Ureter (tissue), 1 donor: ENCODE results near the gene TOP3B. TPM values are rescaled to one million over a fixed set of nuclear protein-coding genes. Genes with fewer than 3 reads are reported as not detected.
"Not testable (repeated sequence)": the region's sequence is repeated elsewhere in the genome, so short reads cannot be mapped to it uniquely, and the experiment has no call there.

Experiments
- DNase-seq: peaks from one replicate; pipeline ENCODE4 v3.0.0-alpha.2; 2020; ENCODE audit warnings: low spot score
- total RNA-seq: library from RNA; stranded (reverse); gene quantifications from one replicate; pipeline ENCODE4 v1.2.4, GENCODE V29; 2023
- donor health status: DM: yes; HTN: yes; CAD: no.

TOP3B gene
- total RNA-seq, 1 donor from 2014 or later, result 29.7 TPM

DNA sequence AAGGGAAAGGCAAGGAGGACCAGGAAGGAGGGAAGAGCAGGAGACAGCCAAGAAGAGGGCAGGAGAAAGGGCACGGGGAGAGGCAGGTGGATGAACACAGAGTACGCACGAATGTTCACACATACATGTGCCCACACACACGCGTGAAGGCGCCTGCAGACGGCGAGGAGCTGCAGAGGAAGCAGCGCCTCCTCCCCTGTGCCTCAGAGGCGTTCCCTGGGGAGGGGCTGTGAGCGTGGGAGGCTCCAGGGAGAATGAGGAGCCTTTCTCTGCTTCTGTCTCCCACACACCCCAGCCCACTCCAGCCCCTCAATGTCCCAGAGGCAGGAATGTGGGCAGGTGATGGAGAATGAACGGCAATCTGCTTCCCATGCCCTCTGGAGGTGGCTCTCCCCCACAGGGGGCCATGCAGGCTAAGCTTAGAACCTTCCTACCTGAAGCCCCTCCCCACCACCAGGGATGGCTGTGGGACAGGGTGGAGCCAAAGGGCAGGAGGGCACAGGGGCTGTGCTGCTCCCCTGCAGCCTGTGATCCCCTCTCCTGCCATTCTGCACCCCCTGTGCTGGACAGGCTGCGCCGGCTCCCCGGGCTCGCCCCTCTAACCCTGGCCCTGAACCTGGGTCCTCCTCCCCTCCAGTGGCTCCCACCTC is 55.3 kb downstream of the TOP3B start:
- no peak for DNase-seq

DNA sequence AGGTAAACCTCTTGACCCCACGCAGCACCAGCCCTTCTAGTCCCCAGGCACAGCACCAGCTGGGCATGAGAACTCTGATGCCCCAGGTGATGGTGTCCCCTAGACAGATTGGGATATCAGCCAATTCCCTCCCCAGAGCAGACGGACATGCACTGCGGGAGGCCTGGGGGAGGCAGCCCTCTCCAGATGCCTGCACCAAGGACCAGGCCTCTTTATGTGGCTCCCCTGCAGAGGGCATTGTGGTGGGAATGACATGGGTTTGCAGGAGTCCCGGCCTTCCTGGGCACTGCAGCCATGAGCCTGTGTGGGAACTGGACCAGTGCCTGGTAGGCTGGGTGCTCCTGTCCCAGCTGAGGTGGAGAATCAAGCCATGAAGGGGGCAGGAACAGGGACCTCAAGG is 55.9 kb downstream of the TOP3B start:
- DNase-seq, result no peak

DNA sequence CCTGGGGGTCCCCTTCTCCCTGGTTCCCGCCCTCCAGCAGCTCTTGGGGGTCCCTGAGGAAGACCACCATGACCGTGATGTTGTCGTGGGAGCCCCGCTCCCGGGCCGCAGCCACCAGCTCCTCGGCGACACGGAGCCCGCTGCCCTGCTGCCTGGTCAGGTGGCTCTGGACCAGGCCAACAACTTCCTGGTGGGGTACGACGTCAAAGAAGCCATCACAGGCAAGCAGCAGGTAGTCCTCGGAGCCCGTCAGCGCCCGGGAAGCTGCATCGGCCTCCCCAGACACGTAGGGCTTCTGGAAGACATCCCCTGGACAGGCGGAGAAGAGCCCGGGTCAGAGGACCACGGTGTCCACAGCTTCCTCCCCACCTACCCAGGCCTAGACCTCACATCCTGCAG is 59.4 kb downstream of the TOP3B start:
- no peak for DNase-seq

DNA sequence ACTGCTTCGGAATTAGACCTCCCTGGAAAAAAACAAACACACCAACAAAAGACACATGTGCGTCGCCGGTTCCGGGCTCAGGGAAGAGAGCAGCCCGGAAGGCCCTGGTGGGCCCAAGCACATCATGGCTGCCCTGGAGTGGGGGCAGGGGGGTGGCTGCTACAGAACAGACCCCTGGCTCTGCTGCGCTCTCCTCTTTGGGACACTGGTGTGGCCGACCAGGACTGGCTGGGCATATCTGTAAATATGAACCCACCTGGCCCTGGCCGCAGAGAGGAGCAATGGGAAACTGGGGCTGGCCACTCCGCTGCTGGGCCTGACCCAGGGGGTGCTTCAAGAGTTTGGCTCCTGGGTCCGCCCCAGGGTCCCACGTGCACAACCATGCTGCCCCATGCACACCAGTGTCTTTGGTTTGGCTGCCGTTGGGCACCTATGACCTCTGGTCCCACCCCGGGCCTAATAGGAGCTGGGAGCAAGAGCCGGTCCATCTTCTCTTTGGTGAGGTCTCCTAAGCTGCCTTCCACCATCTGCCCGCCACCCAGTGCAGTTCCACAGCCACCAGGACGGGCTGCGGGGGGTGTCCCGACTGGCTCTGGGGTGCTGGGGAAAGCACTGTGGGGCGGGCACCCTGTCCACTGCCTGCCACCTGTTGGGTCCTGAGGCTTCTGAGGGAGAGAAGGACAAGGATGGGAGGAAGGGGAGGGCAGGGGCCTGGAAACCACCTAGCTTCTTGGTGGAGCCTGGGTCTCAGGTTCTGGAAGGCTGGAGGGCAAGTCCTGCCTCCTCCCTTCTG is 60.0 kb downstream of the TOP3B start:
- DNase-seq, result no peak

DNA sequence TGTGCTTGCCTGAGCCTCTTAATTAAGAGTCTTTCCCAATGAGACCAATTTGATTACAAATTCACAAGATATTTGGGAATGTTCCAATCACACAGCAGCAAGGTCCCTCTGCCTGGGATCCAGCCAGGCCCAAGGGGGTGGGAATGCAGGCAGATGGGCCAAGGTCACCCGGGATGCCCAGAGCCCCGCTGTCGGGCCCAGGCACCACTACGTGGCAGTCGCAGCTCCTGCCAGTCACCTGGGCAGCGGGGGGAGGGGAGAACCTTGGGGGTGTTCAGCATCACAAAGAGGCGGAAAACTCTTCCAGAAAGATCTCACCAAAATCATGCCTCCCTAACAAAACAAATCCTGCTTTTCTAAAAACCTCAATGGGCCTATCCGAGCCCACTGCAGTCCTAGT is 60.9 kb downstream of the TOP3B start:
- DNase-seq, result no peak

DNA sequence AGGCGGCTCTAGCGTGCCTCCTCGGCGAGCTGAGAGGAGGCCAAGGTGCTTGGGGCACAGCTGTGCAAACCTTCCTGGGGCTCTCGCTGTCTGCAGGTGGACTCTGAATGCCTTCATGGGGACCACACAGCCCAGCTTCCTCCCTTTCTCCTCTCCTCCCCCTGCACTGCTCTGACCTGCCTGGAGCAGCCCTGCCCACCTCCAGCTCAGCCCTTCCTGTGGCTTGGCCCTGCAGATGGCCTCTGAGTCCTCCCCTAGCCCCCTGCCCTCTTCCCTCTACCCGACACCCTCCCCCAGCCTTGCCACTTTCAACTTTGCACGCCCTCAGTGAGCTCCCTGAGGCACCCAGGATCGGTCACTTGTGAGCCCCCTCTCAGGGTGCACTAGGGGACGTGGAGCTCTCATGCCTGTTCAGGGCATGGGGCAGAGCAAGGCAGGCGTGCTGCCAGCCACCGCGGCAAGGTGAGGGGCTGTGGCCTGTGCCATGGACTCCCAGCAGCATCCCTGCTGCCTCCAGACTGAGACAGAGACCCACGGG is 61.3 kb downstream of the TOP3B start:
- DNase-seq, result no peak

DNA sequence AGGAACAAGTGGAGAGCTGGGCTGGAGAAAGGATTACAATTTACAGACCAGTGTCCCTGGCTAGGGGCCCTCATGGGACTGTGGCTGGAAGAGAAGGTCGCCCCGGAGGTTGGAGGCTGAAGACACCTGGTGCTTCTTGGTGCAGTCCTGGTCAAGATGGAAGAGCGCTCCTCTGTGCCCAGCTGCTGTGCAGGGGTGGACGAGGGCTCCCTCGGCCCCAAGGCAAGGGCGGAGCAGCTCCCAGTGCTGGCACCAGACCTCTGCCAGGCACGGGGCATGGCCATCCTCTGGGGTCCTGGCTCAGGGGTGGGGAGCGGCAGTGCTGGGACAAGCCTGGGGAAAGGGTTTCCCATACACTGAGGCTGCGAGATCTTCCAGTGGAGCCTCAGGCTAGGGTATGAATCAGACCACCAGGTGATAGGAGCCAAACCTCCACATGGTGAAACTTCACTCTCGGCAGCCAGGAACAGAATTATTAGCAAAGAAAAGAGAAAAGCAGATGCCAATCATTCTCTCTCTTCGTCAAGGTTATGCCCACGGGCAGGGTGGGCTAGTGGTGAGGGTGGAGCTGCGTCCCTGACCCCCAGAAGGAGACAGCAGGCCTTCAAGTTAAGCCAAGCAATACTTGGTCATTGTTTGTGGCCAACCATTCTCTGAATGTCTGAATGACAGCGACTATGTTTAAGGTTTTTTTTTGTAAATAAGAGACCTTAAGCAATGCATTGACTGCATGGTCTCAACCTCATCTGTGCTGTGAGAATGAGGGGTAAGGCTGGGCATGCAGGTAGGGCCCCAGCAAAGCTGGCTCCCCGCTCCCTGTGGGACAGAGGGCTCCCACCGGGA is 62.0 kb downstream of the TOP3B start:
- no peak for DNase-seq

DNA sequence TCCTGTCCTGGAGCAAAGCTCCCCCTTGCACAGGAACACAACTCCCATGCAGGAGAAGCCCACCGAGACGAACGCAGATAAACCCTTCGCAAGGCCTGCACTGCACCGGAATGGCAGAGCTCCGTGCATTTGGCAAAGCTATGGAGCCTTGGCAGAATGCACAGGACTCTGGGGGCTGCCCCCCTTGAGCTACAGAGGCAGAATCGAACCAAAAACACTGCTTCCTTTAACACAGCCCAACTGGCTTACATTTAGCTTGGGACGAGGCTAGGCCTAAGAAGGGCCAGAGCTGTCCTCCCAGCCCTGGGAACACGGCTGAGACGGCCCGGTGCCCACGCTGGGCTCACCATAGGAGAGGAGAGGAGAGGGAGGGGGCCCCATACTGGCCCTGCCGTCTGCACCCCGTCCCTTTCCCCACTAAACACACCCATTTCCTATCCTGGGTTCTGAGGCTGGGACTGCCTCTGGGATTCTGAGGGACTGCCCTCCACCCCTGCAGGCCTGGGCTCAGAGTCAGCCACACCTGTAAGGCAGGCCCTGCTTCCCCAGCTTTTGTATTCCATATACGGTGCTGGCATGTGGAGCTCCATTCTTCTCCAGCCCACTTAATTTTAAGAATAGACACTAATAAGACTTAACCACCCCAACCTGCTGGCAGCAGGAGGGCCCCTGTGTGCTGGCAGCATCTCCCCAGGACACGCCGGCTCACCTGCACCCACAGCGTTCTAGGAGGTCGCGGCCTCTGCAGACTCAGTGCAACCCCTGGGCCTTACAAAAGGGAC is 62.9 kb downstream of the TOP3B start:
- DNase-seq, result no peak

DNA sequence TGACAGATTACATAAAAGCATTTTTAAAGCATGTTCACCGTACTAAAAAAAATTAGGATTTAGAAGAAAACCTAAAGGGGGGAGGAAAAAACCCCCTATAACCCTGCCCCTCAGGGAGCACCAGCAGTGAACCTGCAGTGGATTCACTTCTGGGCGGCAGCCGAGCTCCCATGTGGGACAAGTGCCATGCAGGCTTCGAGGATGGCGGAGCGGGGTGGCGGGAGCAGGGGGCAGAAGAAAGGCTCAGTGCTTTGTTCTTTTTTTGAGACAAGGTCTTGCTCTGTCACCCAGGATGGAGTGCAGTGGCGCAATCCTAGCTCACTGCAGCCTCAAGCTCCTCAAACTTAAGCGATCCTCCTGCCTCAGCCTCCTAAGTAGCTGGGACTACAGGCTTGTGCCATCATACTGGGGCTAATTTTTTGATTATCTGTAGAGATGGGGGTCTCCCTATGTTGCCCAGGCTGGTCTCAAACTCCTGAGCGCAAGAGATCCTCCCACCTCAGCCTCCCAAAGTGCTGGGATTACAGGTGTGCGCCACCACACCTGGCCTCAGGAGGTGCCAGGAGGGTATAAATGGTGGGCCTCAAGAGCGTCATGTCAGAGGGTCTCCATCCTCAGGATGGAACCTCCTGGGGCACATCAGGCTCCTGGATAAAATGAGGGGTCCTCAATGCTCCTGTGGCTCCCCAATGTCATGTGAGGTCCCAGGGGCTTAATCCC is 64.0 kb downstream of the TOP3B start:
- no peak for DNase-seq

DNA sequence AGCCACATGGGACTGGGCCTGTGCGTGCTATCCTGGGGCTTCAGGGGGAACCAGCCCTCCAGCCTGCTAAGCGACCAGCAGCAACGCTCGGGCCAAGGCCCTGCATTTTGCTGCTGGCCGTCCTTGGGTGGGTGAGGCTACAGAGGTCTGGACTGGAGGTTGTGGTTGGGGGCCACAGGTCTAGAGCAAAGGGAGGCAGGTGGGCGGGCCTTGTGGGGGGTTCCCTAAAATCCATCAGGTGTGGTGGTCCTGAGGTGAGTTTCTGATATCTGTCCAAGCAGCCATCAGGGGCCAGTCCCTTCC is 64.7 kb downstream of the TOP3B start:
- no peak for DNase-seq

DNA sequence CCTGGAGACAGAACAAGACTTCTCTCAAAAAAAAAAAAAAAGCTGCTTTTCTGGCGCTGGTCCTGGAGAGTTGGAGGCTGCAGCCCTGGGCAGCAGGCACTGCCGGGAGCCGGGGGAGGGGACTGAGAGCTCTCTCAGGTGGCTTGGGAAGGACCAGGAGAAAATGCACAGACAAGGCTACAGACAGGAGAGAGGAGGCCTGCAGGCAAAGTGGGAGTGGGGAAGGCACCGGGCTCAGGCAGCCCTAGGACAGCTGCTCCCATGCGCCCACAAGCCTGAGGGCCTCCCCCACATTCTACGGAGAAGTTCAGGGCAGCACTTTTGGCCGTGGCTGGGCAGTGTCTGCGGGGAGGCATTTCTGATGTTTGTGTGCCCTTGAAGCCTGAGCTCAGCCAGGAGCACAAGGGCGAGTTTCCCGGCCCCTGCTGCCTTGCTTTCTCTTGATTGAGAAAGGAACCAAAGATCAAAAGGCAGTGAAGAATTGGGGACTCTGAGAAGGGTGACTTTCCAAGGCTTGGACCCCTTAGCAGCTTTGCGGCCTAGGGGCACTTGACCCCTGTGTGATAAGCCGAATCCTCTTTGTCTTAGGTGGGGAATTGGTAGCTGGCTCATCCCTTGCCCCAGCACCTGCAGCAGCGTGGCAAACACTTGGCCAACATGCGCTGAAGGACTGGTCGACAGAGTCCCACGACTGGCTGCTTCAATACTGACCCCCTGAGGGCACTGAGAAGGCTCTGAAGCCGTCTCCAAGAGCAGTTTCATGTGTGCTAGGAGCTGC is 65.2 kb downstream of the TOP3B start:
- DNase-seq, result no peak

DNA sequence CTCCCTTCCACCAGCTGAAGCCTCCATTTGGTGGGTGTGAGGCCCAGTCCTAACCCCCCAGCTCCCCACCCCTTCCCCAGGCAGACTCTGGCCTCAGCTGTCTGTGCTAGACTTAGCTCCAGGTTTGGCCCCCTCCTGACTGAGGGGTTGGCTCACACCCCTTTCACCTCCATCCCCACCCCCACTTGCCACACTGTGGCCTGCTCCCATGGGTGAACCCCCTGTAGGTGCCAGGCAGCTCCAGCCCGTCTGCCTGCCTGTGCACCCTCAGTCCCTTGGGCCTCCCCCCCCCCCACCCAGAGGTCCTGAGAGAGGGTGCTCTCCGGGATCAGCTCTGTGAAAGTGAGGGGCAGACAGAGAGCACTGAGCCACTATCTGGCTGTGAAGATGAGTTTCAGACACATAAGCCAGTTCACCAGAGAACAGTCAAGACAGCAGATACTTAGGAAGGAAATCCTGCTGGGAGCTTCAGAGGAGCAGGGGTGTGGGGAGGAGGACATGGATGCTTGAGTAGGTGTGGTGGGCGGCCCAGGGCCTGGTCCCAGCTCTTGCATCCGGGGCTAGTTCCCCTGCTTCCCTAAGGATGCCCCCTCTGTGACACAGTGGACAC is 66.2 kb downstream of the TOP3B start:
- DNase-seq, result no peak

DNA sequence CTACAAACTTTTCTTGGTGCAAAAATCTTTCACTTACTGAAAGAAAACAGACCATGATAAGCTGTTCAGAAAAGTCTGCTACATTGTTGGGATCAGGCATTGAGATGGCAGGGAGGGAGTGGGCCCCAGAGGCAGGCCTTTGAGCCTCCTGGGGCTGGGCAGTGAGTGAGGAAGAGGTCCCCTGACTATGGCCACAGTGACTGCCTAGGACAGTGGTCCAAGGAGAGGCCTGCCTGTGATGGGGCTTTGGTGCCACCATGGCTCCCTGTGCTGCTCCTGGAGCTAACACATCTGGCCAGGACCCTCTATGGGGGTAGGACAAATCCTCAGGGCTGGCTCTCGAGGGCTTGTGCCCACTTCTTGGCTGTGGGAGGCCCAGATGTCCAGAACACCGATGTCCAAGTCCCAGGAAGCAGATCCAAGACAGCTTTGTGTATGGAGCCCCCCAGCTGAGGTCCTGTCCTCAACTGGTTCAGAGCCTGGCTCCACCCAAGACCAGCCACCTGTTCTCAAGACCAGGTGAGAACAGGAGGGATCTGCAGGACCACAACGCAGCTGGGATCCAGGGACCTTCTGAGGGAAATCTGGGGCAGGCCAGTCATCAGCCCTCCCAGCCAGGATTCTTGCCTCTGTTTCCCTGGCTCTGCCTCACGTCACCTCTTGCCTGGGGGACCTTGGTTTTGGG is 66.8 kb downstream of the TOP3B start:
- DNase-seq, result no peak

DNA sequence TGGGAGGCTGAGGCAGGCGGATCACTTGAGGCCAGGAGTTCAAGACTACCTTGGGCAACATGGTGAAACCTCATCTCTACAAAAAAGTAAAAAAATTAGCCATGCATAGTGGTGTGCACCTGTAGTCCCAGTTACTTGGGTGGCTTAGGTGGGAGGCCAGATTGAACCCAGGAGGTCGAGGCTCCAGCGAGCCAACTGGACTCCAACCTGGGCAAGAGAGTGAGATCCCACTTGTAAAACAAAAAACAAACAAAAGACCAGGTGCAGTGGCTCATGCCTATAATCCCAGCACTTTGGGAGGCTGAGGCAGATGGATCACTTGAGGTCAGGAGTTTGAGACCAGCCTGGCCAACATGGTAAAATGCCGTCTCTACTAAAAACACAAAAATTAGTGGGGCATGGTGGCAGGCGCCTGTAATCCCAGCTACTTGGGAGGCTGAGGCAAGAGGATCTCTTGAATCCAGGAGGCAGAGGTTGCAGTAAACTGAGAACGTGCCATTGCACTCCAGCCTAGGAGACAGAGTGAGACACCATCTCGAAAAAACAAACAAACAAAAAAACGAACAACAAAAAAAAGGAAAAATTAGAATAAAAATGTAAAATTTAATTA is 68.4 kb downstream of the TOP3B start:
- not testable (repeated sequence) for DNase-seq

DNA sequence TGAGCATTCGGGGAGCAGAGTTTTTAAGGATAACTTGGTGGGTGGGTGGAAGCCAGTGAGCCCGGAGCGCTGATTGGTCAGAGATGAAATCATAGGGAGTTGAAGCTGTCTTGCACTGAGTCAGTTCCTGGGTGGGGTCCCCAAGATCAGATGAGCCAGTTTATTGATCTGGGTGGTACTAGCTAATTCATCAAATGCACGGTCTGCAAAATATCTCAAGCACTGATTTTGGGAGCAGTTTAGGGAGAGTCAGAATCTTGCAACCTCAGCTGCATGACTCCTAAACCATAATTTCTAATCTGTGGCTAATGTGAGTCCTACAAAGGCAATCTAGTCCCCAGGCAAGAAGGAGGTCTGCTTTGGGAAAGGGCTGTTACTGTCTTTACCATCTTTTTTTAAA is 72.2 kb downstream of the TOP3B start:
- not testable (repeated sequence) for DNase-seq

DNA sequence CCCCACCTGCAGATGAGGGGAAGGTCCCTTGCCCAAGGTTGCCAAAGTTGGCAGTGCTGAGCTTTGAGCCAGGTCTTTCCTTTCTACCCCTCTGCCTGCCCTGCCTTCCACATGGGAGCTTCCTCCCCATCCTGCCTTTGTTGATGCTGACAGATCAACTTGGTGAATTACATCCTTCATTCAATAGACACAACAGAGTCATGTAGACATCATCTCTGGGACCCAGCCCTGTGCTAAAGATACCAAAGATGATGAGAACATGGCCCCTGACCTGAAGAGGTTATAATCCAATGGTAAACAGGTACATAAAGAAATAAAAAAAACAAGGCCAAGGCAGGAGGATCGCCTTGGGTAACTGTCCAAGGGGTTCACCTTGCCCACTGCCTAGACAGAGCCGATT is 72.7 kb downstream of the TOP3B start:
- no peak for DNase-seq

DNA sequence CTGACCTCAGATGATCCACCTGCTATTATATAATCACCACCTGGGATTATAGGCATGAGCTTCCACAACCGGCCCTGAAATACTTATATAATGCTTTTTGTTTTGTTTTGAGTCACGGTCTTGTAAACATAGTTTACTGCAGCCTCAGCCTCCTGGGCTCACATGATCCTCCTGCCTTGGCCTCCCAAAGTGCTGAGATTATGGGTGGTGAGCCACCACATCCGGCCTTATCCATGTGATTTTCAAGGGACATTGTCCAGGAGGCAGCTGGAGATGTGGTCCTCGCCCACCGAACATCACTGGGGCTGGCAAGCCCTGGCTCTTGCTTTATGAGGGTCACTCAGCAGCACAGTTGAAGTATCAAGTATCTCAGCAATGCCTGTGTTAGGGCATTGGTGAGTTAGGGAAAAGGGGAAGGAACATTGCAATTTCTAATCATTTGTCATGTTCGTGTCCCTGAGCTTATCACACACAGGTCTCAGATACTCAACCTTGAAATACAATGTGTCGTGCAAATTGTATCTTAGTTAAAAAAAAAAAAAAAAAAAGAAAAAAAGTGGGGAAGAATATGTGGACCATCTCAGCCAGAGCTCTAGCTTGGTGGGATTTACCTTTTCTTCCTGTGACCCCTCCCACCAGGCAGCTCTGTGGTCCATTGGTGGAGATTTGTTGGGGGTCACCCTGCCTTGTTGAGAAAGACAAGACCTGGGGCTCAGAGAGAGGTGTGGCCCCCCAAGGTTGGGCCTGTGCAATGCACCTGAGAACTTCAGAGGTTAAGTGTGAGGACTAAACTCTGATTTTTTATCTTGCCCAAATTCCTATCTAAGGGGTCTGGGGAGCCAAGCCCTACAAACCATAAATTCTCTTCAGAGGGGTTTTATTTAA is 74.7 kb downstream of the TOP3B start:
- DNase-seq, result no peak
